GM19043 (cell line): Measurements from ENCODE around the gene CALML4.
A peak's percentile ranks its signal among the peaks of the same experiment; 100 is the strongest.
"Not testable (repeated sequence)": the region's sequence is repeated elsewhere in the genome, so short reads cannot be mapped to it uniquely, and the experiment has no call there.

Source experiments
- ATAC-seq: cut with Tn5 transposase; IDR thresholded peaks from one replicate; pipeline ENCODE4 v1.9.1; 2021; ENCODE audit warnings: low read depth; ENCODE audit not compliant: unreplicated experiment

The CALML4 gene

GRCh38 chr15:68204776-68205557 lies at the start of gene CALML4:
Gene CALML4 (minus strand): TSS chr15:68205332. CDS start chr15:68205247, 85 bp downstream.
- no peak for ATAC-seq

GRCh38 chr15:68252925-68253534 lies 47.9 kb upstream of the CALML4 start:
- ATAC-seq, result no peak

GRCh38 chr15:68249058-68249713 lies 44.1 kb upstream of the CALML4 start:
- no peak for ATAC-seq

GRCh38 chr15:68244235-68244634 lies 39.1 kb upstream of the CALML4 start:
- ATAC-seq, result no peak

GRCh38 chr15:68241088-68241935 lies 36.2 kb upstream of the CALML4 start:
- ATAC-seq, result no peak

- ATAC-seq, result no peak
Measured at GRCh38 chr15:68239025-68239424, 33.9 kb upstream of the CALML4 start.

GRCh38 chr15:68235022-68235421 lies 29.9 kb upstream of the CALML4 start:
- ATAC-seq, result no peak

- ATAC-seq, result not testable (repeated sequence)
Measured at GRCh38 chr15:68234520-68234919, 29.4 kb upstream of the CALML4 start.

GRCh38 chr15:68234060-68234459 lies 28.9 kb upstream of the CALML4 start:
- no peak for ATAC-seq

- no peak for ATAC-seq
Measured at GRCh38 chr15:68232937-68233336, 27.8 kb upstream of the CALML4 start.

GRCh38 chr15:68232449-68232848 lies 27.3 kb upstream of the CALML4 start:
- ATAC-seq, result no peak

- ATAC-seq, result no peak
Measured at GRCh38 chr15:68231102-68231818, 26.1 kb upstream of the CALML4 start.

- ATAC-seq, result no peak
Measured at GRCh38 chr15:68230157-68231100, 25.3 kb upstream of the CALML4 start.

- peak; percentile 76 for ATAC-seq
Measured at GRCh38 chr15:68229386-68230156, 24.4 kb upstream of the CALML4 start, which contains the start of gene CLN6. Gene CLN6 (minus strand): TSS chr15:68229728. CDS start chr15:68229584, 144 bp downstream.

GRCh38 chr15:68228971-68229385 lies 23.8 kb upstream of the CALML4 start:
- peak; percentile 2 for ATAC-seq

- ATAC-seq, result no peak
Measured at GRCh38 chr15:68228143-68228970, 23.2 kb upstream of the CALML4 start.

- ATAC-seq, result no peak
Measured at GRCh38 chr15:68227643-68228142, 22.6 kb upstream of the CALML4 start.
